ENCODE measurements around the gene PROX1.

The PROX1 gene

DNA sequence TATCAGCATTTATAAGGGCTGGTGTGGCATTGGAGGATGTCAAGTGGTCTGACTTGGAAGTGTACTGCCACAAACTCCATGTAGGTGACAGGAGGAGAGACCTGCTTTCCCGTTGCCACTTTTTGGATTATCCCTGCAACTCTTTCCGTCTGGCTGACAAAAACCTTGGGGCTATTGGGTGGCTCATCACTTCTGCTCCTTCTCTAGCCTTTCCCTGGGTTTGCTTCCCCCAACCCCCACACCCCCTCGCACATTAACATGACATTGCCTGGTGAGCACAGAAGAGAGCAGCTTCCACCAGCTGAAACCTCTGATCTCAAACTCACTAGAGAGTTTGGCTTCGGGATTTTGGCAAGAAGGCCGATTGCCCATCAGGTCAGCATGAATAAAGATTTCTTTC is 39.2 kb downstream of the PROX1 start:
- Histone ChIP-seq H3K4me2 (ENCODE audit: low read length) (no peak overlapping the region), H4K20me1 (ENCODE audit: control insufficient read depth, insufficient read depth, low read depth, low read length) (no peaks in the 10 kb centered on the region)

DNA sequence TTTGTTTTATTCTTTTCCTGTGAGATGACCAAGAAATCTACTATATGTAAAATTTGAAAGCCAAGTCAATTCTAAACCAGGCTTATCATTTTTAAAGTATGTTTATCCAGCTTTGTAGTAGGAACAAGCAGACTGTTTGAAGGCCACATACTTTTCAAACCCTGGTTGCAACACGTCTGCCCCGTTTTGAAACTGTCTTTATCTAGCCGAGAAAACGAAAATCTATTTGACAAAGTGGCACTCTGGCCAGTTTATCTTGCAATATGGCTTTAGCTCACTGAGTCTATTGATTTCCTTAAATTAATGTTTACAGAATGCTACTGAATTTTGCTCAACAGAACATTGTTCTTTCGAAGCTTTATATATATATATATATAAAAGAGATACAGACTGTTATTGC is 39.7 kb downstream of the PROX1 start:
- H3K9me3 ChIP-seq (ENCODE audit: control insufficient read depth, insufficient read depth, low read length) = no peaks in the 10 kb centered on the region
- H4K20me1 ChIP-seq (ENCODE audit: control insufficient read depth, insufficient read depth, low read depth, low read length) = no peaks in the 10 kb centered on the region
- H3K4me3 ChIP-seq (ENCODE audit: low read length) = no peak overlapping the region
- H3K27me3 ChIP-seq (ENCODE audit: control insufficient read depth, low read length) = no peaks in the 10 kb centered on the region
- H3K27ac ChIP-seq (ENCODE audit: low read depth, low read length) = no peak overlapping the region
- no peaks in the 10 kb centered on the region for H3F3A ChIP-seq (ENCODE audit: control insufficient read depth, insufficient read depth)
- no peaks in the 10 kb centered on the region for H3K79me2 ChIP-seq (ENCODE audit: control insufficient read depth, low read length)
- no peak for TF ChIP-seq EZH2phosphoT487 (IDR thresholded peaks at IDR 0.05; ENCODE audit: borderline replicate concordance, low read length)
- TF ChIP-seq, protein P1, sequence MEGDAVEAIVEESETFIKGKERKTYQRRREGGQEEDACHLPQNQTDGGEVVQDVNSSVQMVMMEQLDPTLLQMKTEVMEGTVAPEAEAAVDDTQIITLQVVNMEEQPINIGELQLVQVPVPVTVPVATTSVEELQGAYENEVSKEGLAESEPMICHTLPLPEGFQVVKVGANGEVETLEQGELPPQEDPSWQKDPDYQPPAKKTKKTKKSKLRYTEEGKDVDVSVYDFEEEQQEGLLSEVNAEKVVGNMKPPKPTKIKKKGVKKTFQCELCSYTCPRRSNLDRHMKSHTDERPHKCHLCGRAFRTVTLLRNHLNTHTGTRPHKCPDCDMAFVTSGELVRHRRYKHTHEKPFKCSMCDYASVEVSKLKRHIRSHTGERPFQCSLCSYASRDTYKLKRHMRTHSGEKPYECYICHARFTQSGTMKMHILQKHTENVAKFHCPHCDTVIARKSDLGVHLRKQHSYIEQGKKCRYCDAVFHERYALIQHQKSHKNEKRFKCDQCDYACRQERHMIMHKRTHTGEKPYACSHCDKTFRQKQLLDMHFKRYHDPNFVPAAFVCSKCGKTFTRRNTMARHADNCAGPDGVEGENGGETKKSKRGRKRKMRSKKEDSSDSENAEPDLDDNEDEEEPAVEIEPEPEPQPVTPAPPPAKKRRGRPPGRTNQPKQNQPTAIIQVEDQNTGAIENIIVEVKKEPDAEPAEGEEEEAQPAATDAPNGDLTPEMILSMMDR (IDR thresholded peaks at IDR 0.05; ENCODE audit: low read depth, low read length, poor library complexity, severe bottlenecking) = no peak
- H3K36me3 ChIP-seq (ENCODE audit: control insufficient read depth, low read length) = peaks cover 1% of the 10 kb centered on the region
- no peaks in the 10 kb centered on the region for H3K9me2 ChIP-seq (replicated peaks; ENCODE audit: control insufficient read depth, low read length)
- no peaks in the 10 kb centered on the region for H3K4me1 ChIP-seq (ENCODE audit: control insufficient read depth, low read length)
- no peak overlapping the region for H3K4me2 ChIP-seq (ENCODE audit: low read length)

More for the DNA sequence above, 39.2 kb downstream of the PROX1 start:
- H3K79me2 ChIP-seq (ENCODE audit: control insufficient read depth, low read length) = no peaks in the 10 kb centered on the region
- no peaks in the 10 kb centered on the region for H3K9me2 ChIP-seq (replicated peaks; ENCODE audit: control insufficient read depth, low read length)
- no peaks in the 10 kb centered on the region for H3K9me3 ChIP-seq (ENCODE audit: control insufficient read depth, insufficient read depth, low read length)
- no peak overlapping the region for H3K4me3 ChIP-seq (ENCODE audit: low read length)
- TF ChIP-seq, protein P1 (IDR thresholded peaks at IDR 0.05; ENCODE audit: low read depth, low read length, poor library complexity, severe bottlenecking) = no peak
- TF ChIP-seq EZH2phosphoT487 (IDR thresholded peaks at IDR 0.05; ENCODE audit: borderline replicate concordance, low read length) = no peak
- H3F3A ChIP-seq (ENCODE audit: control insufficient read depth, insufficient read depth) = no peaks in the 10 kb centered on the region
- H3K27me3 ChIP-seq (ENCODE audit: control insufficient read depth, low read length) = no peaks in the 10 kb centered on the region
- no peaks in the 10 kb centered on the region for H3K4me1 ChIP-seq (ENCODE audit: control insufficient read depth, low read length)
- H3K36me3 ChIP-seq (ENCODE audit: control insufficient read depth, low read length) = peaks cover 6% of the 10 kb centered on the region
- no peak overlapping the region for H3K27ac ChIP-seq (ENCODE audit: low read depth, low read length)

DNA sequence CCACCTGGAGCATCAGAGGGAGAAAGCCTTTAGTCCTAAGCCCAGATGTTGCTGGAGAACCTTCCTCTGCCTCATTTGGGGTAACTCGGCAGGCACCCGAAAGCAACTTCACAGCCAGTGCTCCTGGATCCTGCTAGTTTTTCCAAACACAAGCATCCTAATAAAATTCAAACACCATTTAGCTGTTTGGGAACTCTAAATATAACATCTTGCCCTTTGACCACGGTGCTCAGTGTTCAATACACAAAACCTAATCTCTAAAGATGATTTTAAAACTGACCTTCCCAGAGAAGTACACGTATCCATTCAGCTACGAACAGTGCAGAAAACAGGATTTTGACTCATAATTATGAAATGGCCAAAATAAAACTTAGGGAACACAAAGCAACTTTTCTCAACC is 40.3 kb downstream of the PROX1 start:
- Histone ChIP-seq H3F3A (ENCODE audit: control insufficient read depth, insufficient read depth) (no peaks in the 10 kb centered on the region), H3K4me2 (ENCODE audit: low read length) (no peak overlapping the region), H3K4me1 (ENCODE audit: control insufficient read depth, low read length) (no peaks in the 10 kb centered on the region), H3K79me2 (ENCODE audit: control insufficient read depth, low read length) (no peaks in the 10 kb centered on the region), H3K9me3 (ENCODE audit: control insufficient read depth, insufficient read depth, low read length) (no peaks in the 10 kb centered on the region), H3K9me2 (replicated peaks; ENCODE audit: control insufficient read depth, low read length) (no peaks in the 10 kb centered on the region), H3K27ac (ENCODE audit: low read depth, low read length) (no peak overlapping the region), H3K27me3 (ENCODE audit: control insufficient read depth, low read length) (no peaks in the 10 kb centered on the region), H3K36me3 (ENCODE audit: control insufficient read depth, low read length) (no peaks in the 10 kb centered on the region; the same call in 1 of the 2 replicates), H3K4me3 (ENCODE audit: low read length) (no peak overlapping the region), H4K20me1 (ENCODE audit: control insufficient read depth, insufficient read depth, low read depth, low read length) (no peaks in the 10 kb centered on the region)
- TF ChIP-seq EZH2phosphoT487 (IDR thresholded peaks at IDR 0.05; ENCODE audit: borderline replicate concordance, low read length) = no peak
- TF ChIP-seq, protein P1 (IDR thresholded peaks at IDR 0.05; ENCODE audit: low read depth, low read length, poor library complexity, severe bottlenecking) = no peak

Data from DOHH2 (cell line).